Retina (tissue), 1 donor: ENCODE measurements around the gene VKORC1.
"Not testable (repeated sequence)": the region's sequence is repeated elsewhere in the genome, so short reads cannot be mapped to it uniquely, and the experiment has no call there.

Experiments
- DNase-seq: peaks from one replicate; pipeline ENCODE4 v3.0.0-alpha.2; 2016

VKORC1 gene

GRCh38 chr16:31106509-31107464 is 12.2 kb upstream of the VKORC1 start:
- DNase-seq, result no peak

- peak; percentile 82 for DNase-seq
Measured at GRCh38 chr16:31105677-31106213, 11.1 kb upstream of the VKORC1 start.

GRCh38 chr16:31100876-31101641 is 6.5 kb upstream of the VKORC1 start:
- DNase-seq, result not testable (repeated sequence)

GRCh38 chr16:31099860-31100638 is 5.5 kb upstream of the VKORC1 start:
- DNase-seq, result no peak

GRCh38 chr16:31094088-31094423 is 541 bp downstream of the VKORC1 start:
- no peak for DNase-seq

- DNase-seq, result peak; percentile 52
Measured at GRCh38 chr16:31093132-31093703, 1.4 kb downstream of the VKORC1 start.

GRCh38 chr16:31092330-31092729 is 2.3 kb downstream of the VKORC1 start:
- no peak for DNase-seq

- DNase-seq, result no peak
Measured at GRCh38 chr16:31090540-31090939, 4.1 kb downstream of the VKORC1 start.

GRCh38 chr16:31089199-31089598 is 5.4 kb downstream of the VKORC1 start:
- DNase-seq, result no peak

- DNase-seq, result no peak
Measured at GRCh38 chr16:31088459-31089183, 6.0 kb downstream of the VKORC1 start, which contains the start of gene PRSS53. TSS of gene PRSS53 (minus strand) at chr16:31088943. CDS start at chr16:31088809, 134 bp downstream.

- DNase-seq, result no peak
Measured at GRCh38 chr16:31087971-31088370, 6.6 kb downstream of the VKORC1 start.

GRCh38 chr16:31087481-31087880 is 7.1 kb downstream of the VKORC1 start:
- no peak for DNase-seq

- no peak for DNase-seq
Measured at GRCh38 chr16:31086629-31086906, 8.0 kb downstream of the VKORC1 start.

GRCh38 chr16:31085873-31086628 is 8.5 kb downstream of the VKORC1 start:
- no peak for DNase-seq

GRCh38 chr16:31085411-31085810 is 9.2 kb downstream of the VKORC1 start:
- DNase-seq, result no peak

GRCh38 chr16:31084584-31085302 is 9.9 kb downstream of the VKORC1 start:
- DNase-seq, result no peak

GRCh38 chr16:31083981-31084380 is 10.6 kb downstream of the VKORC1 start:
- no peak for DNase-seq

- no peak for DNase-seq
Measured at GRCh38 chr16:31083556-31083955, 11.0 kb downstream of the VKORC1 start.

GRCh38 chr16:31083081-31083480 is 11.5 kb downstream of the VKORC1 start:
- no peak for DNase-seq

GRCh38 chr16:31082368-31083045 is 12.1 kb downstream of the VKORC1 start:
- no peak for DNase-seq
